Ectodermal cell (in vitro differentiated cells): ENCODE measurements around the gene CSNK2A3.

Source experiments
- H3K27ac ChIP-seq: 2 replicates; pipeline ENCODE4 v1.7.0; 2013; ENCODE audit warnings: mild to moderate bottlenecking, low read depth, low read length; ENCODE audit not compliant: insufficient read depth, poor library complexity, severe bottlenecking
- H3K27me3 ChIP-seq: 2 replicates; pipeline ENCODE4 v1.7.0; 2013; ENCODE audit warnings: mild to moderate bottlenecking, low read length; ENCODE audit not compliant: insufficient read depth, control insufficient read depth, poor library complexity, severe bottlenecking
- H3K36me3 ChIP-seq: one replicate; pipeline ENCODE4 v1.7.0; 2013; ENCODE audit warnings: low read length; ENCODE audit not compliant: control insufficient read depth, insufficient read depth
- H3K4me1 ChIP-seq: one replicate; pipeline ENCODE4 v1.7.0; 2013; ENCODE audit warnings: low read length; ENCODE audit not compliant: control insufficient read depth, insufficient read depth
- H3K4me3 ChIP-seq: 2 replicates; pipeline ENCODE4 v1.7.0; 2013; ENCODE audit warnings: low read depth, low read length, control low read depth; ENCODE audit not compliant: insufficient read depth
- H3K9me3 ChIP-seq: 2 replicates; pipeline ENCODE4 v1.7.0; 2013; ENCODE audit warnings: mild to moderate bottlenecking, low read length, moderate library complexity; ENCODE audit not compliant: control insufficient read depth
- WGBS, 2 experiments: methylation state at CpG; one replicate each; pipeline ENCODE4 v1.1.7; 2013; ENCODE audit warnings: missing lambda C conversion rate in 2 of 2; 5-methylcytosine and 5-hydroxymethylcytosine counted together

The CSNK2A3 gene

DNA sequence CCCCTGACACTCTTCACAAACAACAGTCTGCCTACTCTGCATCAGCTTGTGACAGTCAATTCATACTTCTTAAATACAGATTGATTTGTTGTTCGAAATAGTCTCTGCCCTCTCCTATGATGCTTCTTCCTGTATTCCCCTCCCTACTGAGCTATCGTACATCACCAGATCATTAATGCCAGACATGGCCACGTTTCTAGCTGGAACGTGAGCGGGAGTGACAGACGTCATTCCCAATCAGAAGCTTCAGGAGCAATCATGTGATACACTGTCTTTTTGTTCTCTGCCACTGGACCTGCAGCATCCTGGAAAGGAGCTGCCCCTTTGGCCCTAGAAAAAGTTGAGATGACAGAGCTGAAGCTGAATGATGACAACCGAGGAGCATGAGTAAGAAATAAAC, 48.5 kb downstream of the CSNK2A3 start:
- Histone ChIP-seq H3K4me1 (no peaks in the 10 kb centered on the region), H3K9me3 (no peaks in the 10 kb centered on the region), H3K27me3 (no peaks in the 10 kb centered on the region), H3K36me3 (no peaks in the 10 kb centered on the region), H3K4me3 (no peak overlapping the region), H3K27ac (no peak overlapping the region)
- WGBS, 2 experiments: 85 to 86% methylated on average over 7 of the region's 7 CpGs

DNA sequence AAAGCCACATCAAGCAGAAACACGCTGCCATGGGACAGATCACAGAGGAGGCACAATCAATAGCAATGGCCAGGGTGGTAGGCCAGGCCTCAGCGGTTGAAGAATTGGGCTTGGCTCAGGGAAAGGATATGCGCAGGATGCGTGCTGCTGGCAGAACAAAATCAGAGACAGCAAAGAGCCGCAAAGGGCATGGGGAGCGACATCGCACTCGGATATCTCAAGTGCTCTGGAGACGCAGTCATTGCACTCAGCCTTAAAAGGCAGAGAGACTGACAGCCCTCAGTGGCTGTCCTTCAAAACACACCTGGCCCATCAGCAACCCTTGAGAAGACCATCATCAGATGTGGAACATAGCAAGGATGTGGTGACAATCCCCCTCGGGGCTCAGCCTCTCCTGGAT, 50.5 kb downstream of the CSNK2A3 start:
- H3K4me1 ChIP-seq: no peaks in the 10 kb centered on the region
- H3K36me3 ChIP-seq: no peaks in the 10 kb centered on the region
- H3K27ac ChIP-seq: no peak overlapping the region
- H3K27me3 ChIP-seq: no peaks in the 10 kb centered on the region
- no peak overlapping the region for H3K4me3 ChIP-seq
- no peaks in the 10 kb centered on the region for H3K9me3 ChIP-seq
- WGBS, 2 experiments: 95% methylated on average over 10 of the region's 10 CpGs
